Activated CD8-positive, alpha-beta memory T cell treated with anti-CD3 and anti-CD28 coated beads for 4 hours (primary cell): ENCODE measurements around the gene ZNF276.
"Not testable (repeated sequence)": the region's sequence is repeated elsewhere in the genome, so short reads cannot be mapped to it uniquely, and the experiment has no call there.

Experiments
- DNase-seq, 2 donors: peaks; one replicate each; pipeline ENCODE4 v3.0.0-alpha.2; 2020; ENCODE audit warnings: low read depth in 2 of 2

Gene ZNF276, protein sequence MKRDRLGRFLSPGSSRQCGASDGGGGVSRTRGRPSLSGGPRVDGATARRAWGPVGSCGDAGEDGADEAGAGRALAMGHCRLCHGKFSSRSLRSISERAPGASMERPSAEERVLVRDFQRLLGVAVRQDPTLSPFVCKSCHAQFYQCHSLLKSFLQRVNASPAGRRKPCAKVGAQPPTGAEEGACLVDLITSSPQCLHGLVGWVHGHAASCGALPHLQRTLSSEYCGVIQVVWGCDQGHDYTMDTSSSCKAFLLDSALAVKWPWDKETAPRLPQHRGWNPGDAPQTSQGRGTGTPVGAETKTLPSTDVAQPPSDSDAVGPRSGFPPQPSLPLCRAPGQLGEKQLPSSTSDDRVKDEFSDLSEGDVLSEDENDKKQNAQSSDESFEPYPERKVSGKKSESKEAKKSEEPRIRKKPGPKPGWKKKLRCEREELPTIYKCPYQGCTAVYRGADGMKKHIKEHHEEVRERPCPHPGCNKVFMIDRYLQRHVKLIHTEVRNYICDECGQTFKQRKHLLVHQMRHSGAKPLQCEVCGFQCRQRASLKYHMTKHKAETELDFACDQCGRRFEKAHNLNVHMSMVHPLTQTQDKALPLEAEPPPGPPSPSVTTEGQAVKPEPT

DNA sequence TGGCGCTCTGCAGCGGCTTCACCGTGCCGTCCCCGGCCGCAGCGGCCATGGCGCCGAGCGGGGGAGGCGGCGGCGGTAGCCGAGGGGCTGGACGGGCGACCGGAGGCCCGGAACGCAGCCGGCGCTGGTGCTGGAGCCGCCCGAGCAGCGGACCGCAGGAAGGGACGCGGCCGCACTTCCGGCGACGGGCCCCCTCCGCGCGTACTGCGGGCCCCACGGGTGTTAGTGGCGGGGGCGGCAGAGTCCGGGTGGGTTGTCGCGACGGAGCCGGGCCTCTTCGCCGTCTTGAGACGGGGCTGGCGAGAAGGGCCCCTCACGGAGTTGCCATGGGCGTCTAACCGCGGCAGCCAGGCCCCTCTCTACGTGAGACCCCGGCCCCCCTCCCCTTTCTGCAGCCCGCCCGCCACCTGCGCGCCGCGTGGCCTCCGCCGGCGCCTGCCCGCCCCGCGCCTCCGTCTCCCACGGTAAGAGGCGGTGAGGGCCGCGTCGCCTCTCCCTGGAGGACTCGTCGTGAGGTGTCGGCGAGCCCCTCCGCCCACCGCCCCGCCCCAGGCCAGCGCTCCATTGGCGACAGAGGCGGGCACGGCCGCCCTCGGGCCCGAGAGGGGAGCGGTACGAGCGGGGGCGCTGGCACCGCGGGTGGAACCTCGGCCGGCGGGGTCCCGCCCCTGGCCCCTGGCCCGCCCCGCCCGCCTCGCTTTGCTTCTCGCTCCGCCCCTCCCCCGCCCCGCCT lies at the start of gene ZNF276, which contains the start of gene VPS9D1:
ZNF276 (plus strand) TSS at position 725 of the 733 bp plus-strand sequence. CDS start 104 bp downstream, outside the sequence.
VPS9D1 (minus strand) TSS at position 86 of the 733 bp plus-strand sequence; CDS start at position 49, 37 bp downstream.
- peak; percentile 74 to 76 for DNase-seq

DNA sequence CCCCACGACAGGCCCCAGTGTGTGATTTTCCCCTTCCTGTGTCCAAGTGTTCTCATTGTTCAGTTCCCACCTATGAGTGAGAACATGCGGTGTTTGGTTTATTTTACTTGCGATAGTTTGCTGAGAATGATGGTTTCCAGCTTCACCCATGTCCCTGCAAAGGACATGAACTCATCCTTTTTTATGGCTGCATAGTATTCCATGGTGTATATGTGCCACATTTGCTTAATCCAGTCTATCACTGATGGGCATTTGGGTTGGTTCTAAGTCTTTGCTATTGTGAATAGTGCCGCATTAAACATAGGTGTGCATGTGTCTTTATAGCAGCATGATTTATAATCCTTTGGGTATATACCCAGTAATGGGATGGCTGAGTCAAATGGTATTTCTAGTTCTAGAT lies 49.8 kb upstream of the ZNF276 start:
- DNase-seq: not testable (repeated sequence)

DNA sequence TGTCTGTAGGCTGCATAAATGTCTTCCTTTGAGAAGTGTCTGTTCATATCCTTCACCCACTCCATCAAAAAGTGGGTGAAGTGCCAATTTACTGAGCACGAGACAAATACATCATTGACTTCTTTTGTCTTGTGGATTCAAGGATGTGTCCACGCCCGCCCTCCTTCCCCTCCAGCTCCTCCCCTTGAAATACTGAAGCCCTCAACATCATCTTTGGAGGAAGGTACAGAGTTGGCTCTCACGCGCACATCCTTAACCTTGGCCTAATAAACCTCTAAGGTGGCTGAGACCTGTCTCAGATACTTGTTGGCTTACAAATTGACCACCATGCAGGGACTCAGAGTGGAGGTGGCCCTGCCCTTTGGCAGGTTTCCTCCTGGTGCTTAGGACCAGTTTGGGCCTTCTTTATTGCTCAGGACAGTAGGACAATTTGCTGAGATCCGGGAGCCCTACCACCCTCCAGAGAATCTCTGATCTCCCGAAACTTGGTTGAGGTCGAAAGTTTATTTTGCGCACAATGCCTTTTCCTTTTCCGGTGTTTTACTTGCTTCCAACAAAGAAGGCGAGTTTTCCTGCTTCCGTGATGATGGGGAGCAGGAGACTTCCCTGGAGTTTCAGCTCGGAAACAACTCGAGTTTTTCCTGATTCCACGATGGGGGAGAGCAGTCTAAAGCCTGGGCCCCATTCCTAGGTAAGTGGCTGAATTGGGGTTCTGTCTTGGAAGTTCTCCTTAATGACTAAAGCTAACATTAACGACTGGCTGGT lies 49.0 kb upstream of the ZNF276 start:
- DNase-seq: no peak

DNA sequence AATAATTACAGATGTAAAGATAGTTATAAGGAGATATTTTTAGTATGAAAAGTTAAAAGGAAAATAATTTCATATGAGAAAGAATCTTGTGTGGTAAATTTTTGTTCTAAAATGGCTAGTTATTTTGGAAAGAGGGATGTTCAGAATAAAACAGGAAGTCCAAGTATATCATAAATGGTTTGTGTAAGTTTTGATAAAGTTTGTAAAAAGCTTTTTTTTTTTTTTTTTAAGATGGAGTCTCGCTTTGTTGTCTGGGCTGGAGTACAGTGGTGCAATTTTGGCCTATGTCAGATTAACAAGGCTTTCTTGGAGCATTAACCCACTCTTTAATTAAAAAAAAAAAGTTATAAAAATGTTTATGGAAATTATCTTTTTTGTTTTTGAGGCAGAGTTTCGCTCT lies 43.1 kb upstream of the ZNF276 start:
- no peak for DNase-seq

DNA sequence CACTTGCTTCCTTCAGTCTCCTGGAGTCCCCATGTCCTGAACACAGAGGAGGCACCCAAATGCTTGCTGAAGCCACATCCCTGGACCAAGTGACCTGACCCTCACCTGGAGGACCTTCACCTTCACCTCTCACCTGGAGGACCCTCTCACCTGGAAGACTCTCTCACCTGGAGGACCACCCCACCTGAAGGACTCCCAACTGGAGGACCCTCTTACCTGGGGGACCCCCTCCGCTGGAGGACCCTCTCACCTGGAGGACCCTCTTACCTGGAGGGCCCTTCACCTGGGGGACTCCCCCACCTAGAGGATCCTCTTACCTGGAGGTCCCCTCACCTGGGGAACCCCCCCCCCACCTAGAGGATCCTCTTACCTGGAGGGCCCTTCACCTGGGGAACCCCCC lies 35.4 kb upstream of the ZNF276 start:
- no peak for DNase-seq

DNA sequence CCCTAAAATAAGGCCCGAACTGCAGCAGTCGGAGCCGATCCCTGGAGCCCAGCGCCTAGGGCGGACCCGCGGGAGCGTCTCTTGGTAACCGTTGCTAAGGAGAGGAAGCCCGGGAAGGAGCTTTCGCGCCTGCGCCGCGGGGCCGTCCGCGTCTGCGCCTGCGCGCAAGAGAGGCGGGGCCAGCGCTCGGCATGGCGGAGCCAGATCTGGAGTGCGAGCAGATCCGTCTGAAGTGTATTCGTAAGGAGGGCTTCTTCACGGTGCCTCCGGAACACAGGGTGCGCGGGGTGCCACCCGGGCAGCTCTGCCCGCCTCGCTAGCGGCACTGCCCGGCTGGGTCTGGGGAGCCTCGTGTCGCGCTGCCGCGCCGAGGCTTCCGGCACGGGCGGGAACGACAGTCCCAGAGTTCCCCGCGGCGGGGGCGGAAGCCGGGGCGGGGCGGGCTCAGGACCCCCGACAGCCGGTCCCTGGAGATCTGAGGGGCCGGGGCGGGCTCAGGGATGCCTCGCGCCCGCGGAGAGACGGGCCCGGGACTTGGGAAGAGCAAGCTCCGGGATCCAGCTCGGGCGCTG lies 34.7 kb upstream of the ZNF276 start, which contains the start of gene CDK10:
CDK10 (plus strand) TSS at position 170 of the 572 bp plus-strand sequence; CDS start at position 192, 22 bp downstream.
- peak; percentile 75 to 81 for DNase-seq

DNA sequence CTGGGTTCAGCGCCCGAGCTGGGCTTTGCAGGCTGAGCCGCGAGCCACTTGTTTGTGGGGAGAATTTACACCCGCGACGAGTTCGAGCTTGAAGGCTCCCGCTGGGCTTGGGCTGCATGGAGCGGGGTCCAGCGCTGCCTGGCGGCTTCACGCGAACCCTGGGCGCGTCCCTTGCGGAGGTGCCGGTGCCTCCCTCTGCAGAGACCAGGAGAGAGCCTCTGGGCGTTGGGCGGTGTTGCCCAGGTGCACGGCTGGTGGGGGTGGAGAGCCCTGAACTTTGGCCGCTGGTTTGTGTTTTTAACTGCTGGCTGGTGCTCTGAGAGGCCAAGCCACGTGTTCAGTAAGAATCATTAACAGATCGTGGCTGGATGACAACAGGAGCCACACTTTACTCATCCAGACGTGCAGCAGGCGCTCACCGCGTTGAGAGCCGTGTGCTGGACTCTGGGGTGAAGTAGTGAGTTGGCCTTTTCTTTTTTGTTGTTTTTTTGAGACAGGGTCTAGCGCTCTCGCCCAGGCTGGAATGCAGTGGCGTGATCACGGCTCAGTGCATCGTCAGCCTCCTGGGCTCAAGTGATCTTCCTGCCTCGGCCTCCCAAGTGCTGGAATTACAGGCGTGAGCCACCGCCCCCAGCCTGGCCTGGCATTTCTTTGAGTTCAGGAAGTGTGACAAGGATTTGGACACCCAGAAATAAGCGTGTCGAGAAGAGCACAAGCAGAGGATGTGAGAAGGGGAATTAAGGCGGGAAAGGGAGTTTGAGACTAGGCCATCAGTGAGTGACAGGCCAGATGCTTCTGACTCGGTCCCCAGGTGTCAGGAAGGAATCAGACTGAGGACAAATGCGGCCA lies 34.0 kb upstream of the ZNF276 start:
- no peak for DNase-seq

DNA sequence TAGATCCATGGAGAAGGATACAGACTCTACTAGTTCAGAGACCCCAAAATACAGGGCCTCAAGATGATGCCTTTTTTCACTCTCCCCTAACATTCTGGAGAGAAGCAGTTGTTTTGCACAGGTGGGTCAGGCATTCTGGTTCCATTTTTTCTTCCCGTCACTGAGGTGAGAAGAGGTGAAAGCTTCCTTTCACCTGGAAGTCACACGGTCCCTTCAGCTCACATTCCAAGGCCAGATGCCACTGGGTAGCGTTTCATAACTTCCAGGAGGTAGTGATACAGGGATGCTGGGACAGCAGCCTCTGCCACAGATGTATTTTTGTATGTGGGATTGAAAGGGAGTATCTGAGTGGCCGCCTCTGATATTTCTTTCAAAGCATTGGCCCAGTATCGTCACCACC lies 32.9 kb upstream of the ZNF276 start:
- no peak for DNase-seq

DNA sequence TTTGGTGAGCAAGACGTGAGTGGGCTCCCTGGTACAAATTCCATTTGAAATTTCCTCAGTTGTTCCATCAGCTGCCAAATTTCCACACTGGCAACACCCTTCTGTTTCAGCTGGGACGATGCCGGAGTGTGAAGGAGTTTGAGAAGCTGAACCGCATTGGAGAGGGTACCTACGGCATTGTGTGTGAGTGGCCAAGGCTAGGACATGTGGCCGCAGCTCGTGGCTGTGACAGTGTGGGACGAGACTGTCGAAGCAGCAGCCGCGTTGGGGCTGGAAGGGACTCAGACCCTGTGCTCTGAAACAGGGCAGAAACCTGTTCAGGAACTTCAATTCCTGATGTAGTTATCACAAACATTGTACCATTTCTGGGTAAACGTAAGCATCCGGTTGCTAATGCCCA lies 32.2 kb upstream of the ZNF276 start:
- no peak for DNase-seq

DNA sequence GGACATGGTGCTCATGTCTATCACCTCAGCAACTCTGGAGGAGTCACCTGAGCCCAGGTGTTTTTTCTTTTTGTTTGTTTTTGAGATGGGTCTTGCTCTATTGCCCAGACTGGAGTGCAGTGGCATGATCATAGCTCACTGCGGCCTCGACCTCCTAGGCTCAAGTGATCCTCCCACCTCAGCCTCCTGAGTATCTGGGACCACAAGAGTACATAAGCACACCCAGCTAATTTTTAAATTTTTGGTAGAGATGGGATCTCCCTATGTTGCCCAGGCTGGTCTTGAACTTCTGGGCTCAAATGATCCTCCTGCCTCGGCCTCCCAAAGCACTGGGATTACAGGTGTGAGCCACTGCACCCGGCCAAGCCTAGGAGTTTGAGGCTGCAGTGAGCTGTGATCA lies 31.7 kb upstream of the ZNF276 start:
- DNase-seq: not testable (repeated sequence)

DNA sequence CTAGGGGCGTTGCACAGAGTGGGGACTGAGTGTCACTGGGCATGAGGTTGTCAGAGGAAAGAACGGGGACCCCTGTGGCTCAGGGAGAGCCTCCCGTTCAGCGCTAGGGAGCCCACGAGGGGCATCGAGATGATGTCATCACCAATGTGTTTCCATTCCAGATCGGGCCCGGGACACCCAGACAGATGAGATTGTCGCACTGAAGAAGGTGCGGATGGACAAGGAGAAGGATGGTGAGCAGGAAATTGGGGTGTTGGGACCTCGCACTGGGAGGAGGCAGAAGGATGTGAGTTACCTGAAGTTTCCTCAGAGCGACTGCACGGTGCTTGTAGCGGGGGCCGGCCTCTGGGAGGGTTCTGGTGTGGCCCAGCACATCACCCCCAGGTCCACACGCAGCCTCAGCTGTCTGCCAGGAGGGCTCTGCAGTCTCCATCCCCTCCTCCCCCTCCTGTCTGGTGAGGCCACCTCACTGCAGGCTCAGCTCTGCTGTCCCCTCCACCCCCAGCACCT lies 30.9 kb upstream of the ZNF276 start:
- no peak for DNase-seq

DNA sequence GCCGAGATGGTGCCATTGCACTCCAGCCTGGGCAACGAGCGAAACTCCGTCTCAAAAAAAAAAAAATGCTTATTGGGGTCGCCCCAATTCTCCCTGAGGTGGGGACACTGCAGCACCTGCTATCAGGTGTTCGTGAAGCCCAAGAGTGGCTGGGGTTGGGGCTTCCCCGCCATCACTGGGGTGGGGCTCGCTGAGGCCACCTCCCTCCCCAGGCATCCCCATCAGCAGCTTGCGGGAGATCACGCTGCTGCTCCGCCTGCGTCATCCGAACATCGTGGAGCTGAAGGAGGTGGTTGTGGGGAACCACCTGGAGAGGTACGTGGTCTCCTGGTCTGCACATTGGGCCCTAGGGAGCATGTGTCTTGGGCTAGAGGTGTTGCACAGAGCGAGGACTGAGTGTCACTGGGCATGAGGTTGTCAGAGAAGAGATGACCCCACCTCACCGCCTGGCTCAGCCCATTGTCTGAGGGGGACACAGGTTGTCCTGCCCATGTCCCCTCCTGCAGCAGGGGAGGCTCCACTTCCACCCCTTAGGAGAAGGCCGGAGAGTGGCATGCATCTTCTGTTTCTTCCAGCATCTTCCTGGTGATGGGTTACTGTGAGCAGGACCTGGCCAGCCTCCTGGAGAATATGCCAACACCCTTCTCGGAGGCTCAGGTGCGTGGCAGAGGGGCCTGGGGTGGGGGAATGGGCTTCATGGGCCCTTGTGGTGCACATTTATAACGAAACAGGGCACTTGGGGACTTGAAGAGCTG lies 29.9 kb upstream of the ZNF276 start:
- no peak for DNase-seq

DNA sequence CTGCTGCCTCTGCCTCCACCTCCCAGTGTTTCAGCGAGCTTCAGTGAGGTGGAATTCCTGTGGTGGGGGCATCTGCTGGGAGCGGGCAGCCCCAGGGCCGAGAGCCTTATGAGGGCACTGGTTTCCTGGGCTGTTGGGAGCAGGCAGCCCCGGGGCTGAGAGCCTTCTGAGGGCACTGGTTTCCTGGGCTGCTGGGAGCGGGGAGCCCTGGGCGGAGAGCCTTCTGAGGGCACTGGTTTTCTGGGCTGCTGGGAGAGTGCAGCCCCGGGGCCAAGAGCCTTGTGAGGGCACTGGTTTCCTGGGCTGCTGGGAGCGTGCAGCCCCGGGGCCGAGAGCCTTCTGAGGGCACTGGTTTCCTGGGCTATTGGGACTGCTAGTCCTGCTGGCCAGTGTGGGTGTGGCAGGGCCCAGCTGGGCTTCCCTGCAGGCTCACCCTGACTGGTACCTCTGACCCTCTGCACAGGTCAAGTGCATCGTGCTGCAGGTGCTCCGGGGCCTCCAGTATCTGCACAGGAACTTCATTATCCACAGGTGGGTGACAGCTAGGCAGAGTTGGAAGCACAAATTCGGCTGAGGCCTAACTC lies 29.3 kb upstream of the ZNF276 start:
- no peak for DNase-seq

DNA sequence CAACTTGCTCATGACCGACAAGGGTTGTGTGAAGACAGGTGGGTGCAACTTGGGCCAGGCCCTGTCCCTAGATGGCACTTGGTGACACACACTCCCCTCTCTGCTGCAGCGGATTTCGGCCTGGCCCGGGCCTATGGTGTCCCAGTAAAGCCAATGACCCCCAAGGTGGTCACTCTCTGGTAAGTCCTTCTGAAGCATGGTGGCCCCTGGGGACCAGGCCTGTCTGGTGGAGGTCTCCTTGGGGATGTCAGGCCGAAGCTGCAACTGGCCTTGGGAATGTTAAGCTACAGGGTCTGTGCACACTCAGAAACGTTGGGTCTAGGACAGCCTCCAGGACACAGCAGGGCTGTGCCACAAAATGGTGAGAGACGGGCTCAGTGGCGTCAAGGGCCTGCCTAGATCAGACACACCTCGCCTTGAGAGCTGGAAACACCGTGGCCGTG lies 28.0 kb upstream of the ZNF276 start:
- DNase-seq: no peak

DNA sequence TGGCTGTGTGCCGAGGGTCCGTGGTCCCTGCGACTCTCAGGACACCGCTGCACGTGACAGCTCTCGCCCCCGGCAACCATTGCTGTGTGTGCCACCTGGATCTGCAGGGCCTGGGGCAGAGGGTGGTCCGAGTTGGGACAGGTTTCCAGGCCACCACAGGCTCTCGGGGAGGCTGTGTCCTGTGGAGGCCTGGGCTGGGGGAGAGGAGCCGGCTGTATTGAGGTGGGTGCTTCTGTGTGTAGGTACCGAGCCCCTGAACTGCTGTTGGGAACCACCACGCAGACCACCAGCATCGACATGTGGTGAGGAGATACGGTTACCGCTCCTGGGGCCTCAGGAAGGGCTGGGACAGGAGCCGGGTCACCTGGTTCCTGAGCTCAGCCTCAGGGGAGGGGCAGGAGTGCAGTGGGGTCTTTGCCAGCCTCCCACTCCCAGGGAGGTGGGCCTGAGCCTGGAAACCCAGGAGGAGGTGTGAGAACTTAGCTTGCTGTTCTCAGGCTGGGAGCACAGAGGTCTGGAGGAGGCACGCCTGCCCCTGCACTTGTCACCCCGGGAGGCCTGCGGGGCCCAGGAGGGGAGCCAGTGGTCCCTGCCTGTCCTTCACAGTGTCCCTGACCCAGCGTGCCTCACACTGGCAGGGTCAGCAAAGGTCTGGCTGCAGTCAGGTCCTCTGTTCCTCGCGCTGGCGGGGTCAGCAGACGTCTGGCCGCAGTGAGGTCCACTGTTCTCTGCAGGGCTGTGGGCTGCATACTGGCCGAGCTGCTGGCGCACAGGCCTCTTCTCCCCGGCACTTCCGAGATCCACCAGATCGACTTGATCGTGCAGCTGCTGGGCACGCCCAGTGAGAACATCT lies 27.2 kb upstream of the ZNF276 start:
- no peak for DNase-seq

DNA sequence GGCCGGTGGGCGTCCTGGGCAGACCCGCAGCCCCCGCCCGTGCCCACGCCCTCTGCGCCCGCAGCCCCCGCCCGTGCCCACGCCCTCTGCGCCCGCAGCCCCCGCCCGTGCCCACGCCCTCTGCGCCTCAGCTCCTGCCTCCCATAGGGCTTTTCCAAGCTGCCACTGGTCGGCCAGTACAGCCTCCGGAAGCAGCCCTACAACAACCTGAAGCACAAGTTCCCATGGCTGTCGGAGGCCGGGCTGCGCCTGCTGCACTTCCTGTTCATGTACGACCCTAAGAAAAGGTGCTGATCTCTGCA lies 26.6 kb upstream of the ZNF276 start:
- not testable (repeated sequence) for DNase-seq

DNA sequence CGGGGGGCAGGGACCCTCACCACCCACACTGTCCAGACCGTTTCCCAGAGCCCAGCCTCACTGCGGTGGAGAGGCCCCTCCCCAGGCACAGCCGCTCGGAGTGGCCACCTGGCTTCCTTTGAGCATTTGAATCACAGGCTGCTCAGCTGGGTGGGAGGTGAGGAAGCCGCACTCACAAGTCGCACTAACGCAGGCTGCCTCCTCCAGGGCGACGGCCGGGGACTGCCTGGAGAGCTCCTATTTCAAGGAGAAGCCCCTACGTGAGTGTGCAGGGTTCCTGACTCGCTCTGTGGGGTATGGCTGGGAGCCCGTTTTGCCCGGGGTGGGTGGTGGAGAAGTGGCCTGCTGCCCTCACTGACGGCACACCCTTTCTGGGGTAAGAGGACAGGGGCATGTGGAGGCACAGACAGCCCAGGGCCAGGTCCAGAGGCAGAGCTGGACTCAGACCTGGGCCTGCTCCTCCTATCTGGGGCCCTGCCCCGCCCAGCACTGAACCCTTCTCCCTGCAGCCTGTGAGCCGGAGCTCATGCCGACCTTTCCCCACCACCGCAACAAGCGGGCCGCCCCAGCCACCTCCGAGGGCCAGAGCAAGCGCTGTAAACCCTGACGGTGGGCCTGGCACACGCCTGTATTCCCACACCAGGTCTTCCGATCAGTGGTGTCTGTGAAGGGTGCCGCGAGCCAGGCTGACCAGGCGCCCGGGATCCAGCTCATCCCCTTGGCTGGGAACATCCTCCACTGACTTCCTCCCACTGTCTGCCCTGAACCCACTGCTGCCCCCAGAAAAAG lies 26.1 kb upstream of the ZNF276 start:
- no peak for DNase-seq
